IPS-NIHi7 (cell line): ENCODE measurements around the gene UBE2J2.

Experiments used
- DNase-seq: peaks from one replicate; pipeline ENCODE4 v3.0.0; 2012; ENCODE audit warnings: mixed read lengths; ENCODE audit errors: extremely low spot score

The UBE2J2 gene

GRCh38 chr1:1295154-1295923 is 21.7 kb upstream of the UBE2J2 start:
- DNase-seq = no peak

DNA sequence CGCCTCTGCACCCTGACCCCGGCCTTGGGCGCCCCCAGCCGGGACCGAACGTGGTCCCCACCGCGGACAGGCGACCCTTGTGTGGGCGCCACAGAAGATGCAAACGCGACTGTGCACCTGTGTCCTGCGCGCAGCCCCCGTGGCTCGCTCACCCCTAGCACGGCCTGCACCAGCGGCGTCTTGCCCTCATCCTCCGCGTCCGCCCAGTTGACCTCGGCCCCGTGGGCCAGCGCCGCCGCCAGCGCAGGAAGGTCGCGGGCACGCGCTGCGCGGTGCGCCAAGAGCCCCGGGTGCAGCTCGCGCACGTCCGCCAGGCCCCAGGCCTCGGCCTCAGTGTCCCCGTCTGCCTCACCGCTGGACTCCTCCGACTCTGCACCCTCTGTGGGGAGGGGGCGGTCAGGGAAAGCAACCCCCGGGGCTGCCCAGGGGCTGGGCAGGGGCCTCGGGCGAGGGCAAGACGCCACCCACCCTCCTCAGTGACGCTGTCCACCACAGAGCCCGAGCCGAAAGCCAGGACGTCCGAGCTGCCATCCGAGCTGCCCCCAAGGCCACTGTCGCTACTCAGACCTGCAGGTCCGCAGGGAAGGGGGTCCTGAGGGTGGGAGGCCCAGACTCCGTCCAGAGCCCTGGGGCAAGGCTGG is 20.7 kb upstream of the UBE2J2 start:
- no peak for DNase-seq

- peak; percentile 89 for DNase-seq
Measured at GRCh38 chr1:1293263-1294249, 19.9 kb upstream of the UBE2J2 start.

DNA sequence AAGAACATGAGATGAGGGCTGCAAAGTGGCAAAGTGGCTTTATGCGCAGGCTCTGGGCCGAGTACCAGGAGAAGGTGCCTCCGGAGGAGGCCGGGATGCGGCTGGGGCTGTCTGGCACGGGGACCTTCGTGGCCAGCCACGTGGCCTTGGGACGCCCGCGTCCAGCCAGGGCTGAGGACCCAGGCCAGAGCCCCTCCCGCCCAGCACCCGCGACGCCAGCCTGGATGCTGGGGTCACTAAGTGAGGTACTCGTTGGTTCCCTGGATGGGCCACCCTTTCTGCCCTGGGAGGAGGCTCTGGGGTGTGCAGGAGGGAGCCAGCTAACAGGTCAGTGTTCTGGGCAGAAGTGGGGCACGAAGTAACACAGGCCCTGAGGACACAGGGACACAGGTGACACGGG is 19.2 kb upstream of the UBE2J2 start:
- DNase-seq = no peak

DNA sequence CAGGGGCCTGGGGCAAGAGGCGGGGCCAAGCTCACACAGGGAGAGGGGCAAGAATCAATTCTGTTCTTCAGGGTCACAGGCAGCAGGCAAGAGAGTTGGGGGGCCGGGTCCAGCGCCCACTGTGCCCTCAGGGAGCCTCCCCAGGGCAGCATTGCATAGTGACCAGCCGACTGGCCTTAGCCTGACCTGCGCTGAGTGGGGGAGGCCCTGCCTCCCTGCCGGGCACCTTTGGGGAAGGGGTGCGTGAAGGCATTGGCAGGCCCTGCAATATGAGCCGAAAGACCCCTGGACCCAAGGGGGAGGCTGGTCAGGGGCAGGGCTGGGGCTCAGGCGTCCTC is 18.8 kb upstream of the UBE2J2 start:
- DNase-seq = no peak

- peak; percentile 84 for DNase-seq
Measured at GRCh38 chr1:1291548-1292441, 18.1 kb upstream of the UBE2J2 start.

GRCh38 chr1:1291023-1291528 is 17.4 kb upstream of the UBE2J2 start:
- no peak for DNase-seq

GRCh38 chr1:1290238-1290731 is 16.6 kb upstream of the UBE2J2 start:
- DNase-seq = peak; percentile 86

GRCh38 chr1:1287288-1288110 is 13.8 kb upstream of the UBE2J2 start:
- DNase-seq = no peak

- no peak for DNase-seq
Measured at GRCh38 chr1:1286313-1287261, 12.9 kb upstream of the UBE2J2 start.

GRCh38 chr1:1285611-1286311 is 12.1 kb upstream of the UBE2J2 start:
- peak; percentile 13 for DNase-seq

GRCh38 chr1:1285102-1285571 is 11.5 kb upstream of the UBE2J2 start:
- no peak for DNase-seq

DNA sequence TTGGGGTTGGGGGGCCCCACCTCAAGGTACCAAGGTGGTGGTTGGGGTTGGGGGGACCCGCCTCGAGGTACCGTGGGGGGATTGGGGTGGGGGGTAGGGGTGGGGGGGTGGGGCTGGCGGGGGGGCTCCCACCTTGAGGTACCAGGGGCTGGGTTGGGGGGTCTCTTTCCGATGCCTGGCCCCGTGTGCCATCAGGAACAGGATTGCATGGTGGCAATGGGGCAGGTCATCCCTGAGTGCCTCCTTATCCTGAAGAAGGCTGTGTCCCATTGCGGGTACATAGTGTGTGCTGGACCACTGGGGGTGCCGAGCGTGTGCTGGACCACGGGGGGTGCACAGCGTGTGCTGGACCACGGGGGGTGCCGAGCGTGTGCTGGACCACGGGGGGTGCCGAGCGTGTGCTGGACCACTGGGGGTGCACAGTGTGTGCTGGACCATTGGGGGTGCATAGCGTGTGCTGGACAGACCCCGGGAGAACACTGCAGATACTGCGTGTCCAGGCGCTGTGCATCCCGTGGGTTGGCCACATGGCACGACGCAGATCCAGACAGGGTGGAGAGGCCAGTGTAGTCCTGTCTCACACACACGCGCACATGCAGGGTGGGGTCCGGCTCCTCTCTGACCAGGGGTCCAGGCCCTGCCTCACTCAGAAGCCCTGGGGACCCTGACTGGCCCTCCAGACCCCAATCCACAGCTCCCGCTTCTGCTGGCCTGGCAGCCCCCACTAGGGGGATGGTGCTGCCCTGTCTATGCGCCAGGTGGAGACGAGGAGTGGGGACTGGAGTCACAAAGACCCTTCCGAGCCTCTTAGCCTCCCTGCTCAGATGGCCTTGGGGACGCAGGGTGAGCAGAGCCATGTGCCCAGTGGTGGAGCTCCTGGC is 10.8 kb upstream of the UBE2J2 start:
- DNase-seq = no peak

- DNase-seq = peak; percentile 59
Measured at GRCh38 chr1:1283821-1284220, 10.2 kb upstream of the UBE2J2 start.

- no peak for DNase-seq
Measured at GRCh38 chr1:1282998-1283397, 9.3 kb upstream of the UBE2J2 start.

GRCh38 chr1:1281533-1282321 is 8.1 kb upstream of the UBE2J2 start:
- DNase-seq = no peak
